GM21576 (cell line): ENCODE measurements around the gene THBS4.
A peak's percentile ranks its signal among the peaks of the same experiment; 100 is the strongest.

Experiments used
- ATAC-seq: cut with Tn5 transposase; IDR thresholded peaks from one replicate; pipeline ENCODE4 v1.9.1; 2021; ENCODE audit warnings: mild to moderate bottlenecking, moderate library complexity; ENCODE audit not compliant: unreplicated experiment

THBS4 gene

DNA sequence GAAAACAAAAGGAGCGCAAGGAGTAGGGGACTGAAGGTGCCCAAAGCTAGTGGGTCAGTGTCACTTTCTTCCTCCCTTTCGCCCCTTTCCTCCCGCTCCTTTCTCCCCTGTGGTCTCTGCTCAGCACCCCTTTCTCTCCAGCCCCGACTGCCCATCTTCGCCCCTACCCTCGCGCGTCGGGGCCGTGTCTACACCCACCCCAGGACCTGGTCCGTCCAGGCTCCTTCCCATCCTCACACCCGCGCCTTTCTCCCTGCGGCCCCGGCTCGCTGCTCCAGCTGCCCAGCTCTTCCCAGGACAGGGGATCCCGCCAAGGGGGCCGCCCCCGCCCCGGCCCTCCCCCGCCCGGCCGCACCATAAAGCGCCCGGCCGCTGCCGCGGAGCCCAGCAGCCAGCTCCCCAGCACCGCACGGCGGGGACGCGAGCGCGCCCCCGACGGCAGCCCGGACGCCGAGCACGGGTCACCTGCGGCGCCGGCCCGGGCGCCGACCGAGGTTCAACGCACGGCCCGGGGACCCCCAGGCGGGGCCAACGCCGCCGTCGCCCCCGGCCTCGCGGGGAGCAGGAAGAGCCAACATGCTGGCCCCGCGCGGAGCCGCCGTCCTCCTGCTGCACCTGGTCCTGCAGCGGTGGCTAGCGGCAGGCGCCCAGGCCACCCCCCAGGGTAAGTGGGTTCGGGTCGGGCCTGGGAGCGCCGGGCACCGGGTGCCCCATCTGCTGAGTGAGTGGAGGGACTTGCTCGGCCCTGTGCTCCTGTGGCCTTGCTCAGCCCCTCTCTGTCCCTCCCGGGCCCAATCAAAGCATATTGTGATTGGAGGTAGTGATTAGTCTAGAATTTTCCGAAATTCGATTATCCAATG is at the start of gene THBS4:
TSS of gene THBS4 (plus strand) at position 387 of the 860 bp plus-strand sequence. CDS start at position 577, 190 bp downstream.
- no peak for ATAC-seq

DNA sequence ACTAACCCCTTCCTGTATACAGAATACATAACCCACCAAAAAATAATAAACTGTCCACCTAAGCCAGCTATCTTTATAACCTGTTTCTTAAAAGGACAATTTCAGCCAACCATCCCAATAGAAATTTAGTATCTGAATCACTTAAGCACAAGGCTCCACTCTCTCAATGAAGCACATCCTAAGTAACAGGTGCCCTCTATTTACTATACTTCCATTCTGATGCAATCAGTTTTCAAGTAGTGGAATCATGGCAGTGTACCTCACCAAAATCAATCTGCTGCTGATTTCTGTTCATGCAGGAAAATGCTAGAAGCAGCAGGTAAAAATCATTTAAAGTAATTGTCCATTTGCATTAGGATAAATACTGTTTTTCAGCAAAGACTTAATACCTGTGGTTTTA is 48.9 kb upstream of the THBS4 start:
- no peak for ATAC-seq

DNA sequence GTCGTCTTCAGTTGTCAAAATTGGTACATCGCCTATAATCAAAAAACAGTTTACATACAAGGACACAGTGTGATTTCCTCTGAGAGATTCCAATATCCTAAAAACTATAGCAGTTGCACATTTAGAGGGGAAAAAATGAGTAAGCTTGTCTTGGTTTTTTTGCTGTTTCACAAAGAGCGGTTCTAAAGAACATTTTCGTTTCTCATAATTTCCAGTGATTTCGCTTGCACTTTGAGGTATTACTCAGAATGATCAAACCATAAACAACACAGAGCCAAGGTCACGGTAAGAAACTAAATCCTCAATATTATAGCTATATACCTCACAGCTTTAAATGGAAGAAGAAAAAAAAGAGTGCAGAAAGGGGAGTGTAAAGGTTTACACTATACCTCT is 44.9 kb upstream of the THBS4 start:
- peak; percentile 43 for ATAC-seq

DNA sequence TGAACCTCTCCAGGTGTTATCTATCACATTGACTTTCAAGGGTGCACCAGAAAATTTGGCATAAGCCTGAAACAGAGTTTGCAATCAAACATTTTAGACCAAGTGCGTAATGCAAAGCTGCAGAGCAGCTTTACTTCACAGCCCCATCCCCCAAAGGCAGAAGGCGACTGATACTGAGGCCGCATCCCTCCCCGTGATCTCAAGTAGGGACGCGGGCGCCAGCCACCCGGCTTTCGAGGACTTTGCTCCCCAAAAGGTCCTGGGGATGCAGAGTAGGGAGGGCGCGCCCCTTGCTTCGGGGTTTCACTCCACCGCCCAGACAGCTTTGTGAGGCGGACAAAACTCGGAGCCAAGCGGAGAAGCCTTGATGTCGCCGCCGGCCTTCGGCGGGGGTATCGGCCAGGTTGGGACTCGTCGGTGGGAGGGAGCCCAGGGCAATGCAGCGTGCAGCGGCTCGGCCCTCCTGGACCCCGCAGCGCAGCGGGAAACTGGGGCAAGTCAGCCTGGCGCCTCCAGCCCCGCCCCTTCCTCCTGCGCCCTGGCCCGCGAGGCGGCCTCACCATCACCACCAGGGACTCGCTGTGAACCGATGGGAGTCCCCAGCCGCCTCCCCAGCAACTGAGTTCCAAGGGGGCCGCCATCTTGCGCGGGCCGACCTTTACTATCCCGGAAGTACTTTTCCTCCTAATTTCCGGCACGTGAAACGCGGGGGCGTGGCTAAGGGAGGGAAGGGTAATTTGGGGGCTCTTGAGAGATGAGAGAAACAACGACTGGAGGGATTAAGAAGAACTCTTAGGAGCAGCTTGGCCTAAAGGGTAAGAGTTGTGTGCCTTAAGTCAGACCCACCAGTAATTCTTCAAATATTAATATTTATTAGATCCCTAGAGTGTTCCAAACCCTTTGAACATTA is 44.3 kb upstream of the THBS4 start, which contains the start of gene MTX3:
TSS of gene MTX3 (minus strand) at position 665 of the 910 bp plus-strand sequence. CDS start at position 641, 24 bp downstream.
- ATAC-seq: peak; percentile 84

DNA sequence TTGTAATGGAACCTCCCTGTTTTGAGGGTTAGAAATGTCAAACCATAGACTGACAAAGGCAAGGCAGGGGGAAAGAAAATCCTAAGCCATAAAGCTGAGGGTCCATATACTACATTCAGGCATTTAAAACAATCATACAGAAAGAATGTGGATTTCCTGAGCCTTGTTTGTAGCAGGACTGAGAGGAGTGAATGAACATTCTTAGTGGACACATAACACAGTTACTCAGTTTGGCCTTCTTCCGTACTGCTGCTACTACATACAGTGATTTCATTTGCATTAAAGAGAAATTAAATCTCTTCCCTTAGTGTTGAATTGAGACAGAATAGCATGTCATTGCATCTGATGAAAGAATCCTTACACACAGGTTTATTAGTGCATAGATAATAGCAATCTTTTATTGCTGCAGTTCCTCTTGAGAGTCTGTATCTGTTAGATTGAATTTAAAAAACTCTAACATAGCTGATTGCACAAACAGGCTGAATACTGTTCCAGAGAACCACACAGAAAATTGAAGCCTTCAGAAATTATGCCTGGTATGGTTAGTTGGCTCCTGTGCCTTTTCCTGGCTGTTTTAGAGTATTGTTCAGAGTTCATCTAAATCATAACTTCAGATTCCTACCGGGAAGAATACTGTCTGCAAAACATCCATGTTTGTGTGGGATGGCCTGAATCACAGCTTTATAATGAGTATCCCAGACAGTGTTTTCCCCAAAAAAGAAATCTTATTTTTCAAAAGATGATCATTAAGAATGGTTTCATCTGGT is 42.1 kb upstream of the THBS4 start:
- ATAC-seq: no peak

DNA sequence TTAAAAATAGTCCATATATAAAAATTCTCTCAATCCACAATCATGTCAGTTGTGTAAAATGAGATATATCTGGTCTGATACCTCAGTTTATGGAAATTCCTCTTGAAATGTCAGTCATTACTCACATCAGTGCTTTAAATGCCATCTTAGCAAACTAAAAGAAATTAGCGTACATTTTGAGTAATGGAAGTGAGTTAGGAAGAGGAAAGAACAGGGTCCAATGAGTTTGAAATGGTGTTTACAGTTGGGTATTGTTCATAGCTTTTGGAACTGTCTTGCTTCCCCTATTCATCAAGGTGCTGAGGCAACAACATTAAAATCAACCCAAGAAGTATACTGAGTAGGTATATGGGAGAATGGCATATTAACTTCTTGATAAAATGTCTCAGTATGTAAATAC is 35.4 kb upstream of the THBS4 start:
- ATAC-seq: no peak

DNA sequence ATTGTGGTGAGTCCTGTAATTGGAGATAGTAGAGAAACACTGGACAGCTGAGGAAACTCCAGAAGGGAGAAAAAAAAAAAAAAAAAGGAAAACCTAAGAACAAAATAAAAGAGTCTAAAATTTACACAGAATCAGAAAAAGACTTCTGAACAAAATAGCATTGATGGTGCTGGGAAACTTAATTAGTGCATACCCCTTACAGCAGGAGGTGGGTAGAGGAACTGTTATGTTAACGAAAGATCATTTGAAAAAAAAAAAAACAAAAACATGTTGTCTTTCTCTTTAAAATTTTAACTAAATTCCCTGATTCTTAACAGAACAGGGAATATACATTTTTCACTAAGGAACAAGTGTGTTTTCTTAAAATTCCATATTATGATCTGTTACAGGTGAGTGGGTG is 32.5 kb upstream of the THBS4 start:
- ATAC-seq: no peak

DNA sequence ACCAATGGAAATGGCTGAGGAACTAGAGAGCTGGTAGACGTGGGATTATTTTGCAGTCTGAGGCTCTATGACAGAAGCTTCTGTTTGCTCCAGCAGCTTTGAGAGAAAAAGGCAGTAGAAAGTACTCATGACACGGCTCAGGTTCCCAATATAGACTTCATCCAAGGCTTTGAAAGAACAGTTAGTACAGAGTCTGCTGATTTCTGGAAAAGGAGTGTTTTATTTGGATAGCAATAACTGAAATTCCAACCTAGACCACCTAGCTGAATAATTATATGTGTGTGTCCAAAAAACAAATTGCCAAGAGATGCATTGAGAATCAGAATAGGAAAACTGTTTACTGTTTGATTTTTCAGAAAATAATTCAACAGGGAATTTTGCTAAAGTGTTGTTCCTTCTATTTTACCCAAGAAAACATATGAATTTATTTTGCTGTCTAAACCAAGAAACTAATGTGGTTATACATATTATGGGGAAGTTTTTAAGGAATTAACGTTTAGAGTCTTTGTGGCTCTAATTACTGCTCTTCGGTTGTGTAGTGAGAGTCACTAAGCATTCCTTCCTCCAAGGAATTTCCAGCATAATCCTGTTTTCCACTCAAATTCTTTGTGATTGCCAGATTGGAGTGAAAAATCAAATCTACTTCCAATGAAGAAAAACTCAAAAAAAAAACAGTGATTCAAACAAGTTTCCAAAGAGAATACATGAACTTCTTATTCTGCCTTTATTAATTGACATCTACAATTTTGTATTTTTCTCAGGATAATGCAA is 26.0 kb upstream of the THBS4 start:
- no peak for ATAC-seq

DNA sequence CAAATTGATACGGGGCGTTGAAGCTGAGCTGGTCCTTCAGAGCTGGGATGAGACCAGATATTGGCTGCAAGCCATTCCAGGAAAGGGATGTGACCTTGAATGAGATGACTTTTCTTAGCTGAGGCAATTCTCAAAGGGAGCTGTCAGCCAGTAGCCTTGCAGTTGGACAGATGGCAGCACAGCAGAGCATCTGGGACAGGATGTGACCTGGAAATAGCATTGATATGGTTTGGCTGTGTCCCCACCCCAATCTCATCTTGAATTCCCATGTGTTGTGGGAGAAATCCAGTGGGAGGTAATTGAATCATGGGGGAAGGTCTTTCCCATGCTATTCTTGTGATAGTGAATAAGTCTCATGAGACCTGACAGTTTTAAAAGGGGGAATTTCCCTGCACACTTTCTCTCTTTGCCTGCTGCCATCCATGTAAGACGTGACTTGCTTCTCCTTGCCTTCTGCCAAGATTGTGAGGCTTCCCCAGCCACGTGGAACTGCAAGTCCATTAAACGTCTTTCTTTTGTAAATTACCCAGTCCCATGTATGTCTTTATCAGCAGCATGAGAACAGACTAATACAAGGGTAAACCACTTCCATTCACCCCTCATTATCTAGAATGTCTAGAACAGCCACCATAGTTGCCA is 24.3 kb upstream of the THBS4 start:
- no peak for ATAC-seq

DNA sequence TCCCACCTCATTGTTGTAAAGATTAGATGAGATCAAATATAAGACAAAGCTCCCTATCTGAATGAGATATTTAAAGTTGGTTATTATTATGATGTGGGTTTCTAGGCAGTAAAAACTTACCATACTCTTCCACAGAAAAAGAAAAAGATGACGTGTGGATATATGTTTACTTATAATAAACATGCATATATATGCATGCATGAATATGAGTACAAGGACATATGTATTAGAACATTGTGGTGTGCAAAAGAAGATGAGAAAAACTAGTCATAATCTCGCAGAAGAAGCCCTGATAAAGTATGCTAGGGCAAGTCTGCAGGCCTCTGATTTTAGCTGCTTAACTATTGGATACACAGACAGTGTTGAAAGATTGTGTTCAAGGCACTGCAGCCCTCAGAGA is 10.1 kb upstream of the THBS4 start:
- ATAC-seq: no peak

DNA sequence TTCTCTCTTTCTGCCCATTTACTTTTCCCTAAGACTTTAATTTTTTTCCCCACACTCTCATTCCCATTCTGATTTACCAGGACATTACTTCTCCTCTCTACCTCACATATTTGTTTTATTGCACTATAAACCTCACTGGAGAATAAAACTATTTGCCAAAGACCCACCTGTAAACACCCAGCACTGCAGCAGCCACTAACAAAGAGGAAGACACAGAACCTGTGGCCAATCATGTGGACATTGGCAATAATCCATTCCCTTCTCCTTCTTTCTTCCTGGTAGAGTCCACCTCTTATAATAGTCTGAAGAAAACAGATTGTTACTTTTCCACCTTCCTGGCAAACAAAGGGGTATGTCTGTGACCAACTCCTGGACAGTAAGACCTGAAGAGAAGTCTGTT is 8.3 kb upstream of the THBS4 start:
- no peak for ATAC-seq

DNA sequence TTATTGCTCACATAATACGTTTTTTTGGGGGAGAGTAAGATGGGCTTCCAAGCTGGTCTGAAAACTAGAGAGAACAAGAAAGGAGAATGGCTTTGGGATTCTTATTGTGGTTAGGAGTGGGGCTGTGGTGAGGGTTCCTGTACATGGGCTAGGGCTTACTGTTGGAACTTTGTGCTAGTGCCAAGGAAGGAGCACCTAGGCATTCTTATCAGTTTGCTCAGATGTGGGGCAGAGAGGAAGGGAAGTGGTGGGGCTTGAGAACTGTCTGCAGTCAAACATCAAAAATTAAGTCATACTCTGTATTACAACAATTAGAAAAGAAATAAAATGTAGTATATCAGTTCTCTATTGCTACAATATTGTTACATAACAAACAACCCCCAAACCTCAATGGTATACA is 4.0 kb upstream of the THBS4 start:
- ATAC-seq: no peak

DNA sequence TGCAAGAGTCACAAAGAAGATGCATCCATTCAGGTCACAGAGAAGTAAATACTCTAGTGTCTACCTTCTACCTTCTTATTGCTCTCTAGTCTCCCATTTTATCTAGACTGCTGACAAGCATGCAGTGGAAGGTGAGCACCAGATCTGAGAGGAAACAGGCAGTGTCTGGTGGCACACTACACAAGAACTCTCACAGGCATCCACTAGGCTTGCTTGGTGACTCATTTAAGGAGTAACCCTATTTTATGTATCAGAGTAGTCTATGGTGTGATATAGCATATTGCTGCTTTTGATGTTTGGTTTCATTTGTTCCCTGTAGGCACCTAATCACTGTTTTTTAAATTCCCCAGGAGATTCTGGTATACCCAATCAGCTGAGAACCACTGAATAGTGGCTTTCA is 1.6 kb upstream of the THBS4 start:
- ATAC-seq: no peak

DNA sequence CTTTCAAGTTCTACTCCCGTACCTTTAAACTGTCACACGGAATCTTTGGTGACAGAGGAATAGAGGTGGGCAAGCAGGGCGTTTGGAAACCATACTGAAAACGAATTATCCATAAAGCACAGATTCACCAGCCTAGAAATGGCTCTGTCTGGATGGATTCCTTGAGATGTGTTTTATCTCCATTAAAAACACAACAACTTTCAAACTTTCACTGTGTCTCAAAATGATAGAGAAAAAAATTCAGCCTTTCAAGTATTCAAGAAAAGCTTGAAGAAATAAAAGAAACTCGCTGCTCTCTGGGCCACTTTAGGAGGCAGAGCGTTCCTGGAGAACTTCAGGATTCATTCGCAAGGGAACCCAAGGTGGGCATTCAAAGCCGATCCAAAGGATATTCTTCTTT is 589 bp upstream of the THBS4 start:
- no peak for ATAC-seq

DNA sequence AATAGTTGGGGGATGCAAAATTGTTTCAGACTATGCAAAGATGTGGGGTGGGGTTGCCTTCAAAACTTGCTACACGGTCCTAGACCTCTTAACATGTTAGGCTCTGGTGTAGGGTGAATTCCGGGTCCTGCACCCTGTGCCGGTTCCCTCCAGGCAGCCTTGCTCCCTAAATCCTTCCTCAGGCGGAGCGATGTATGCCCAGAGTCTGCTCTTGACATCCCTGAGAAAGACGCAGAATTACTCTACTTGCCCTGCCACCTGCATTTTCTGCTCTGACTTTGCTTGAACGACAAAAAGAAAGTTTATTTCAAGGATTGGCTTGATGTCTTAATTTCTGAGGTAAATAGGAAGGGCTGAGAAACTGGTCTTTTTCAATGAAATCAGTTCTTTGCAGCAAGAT is 691 bp downstream of the THBS4 start:
- no peak for ATAC-seq

DNA sequence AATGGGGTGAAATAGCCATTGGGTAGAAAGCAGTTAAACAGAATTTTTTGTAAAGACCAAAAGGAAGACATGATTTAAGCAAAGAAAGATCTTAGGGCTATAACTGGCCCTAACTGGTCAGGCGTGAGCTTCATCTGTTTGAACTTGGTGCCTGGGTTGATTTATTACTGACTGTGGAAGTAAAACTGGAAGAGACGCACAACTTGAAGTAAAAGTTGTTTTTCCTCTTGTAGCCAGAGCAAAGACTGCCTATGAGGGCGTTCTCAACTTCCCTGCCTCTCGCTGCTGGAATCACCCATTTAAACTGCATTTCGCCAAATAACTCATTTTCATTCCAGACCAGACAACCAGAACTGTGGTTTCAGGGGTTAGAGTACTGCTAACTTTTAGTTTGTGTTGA is 1.5 kb downstream of the THBS4 start:
- no peak for ATAC-seq

DNA sequence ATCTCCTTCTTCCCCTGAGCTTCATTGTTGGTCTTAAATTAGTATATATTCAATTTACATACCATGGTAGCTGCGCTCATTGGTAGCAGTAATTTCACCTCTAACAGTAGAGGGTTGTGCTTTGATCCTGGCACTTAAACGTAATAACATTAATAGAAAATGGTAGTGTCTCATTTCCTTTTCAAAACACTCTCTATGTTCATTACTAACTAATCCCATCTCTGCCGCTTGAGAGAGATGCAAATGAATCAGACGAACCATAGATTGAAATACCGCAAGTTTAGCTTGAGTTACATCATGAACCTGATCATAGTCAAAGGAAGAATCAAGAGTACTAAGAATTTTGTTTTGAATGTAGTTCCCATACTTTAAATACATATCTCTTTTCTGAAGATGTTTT is 2.2 kb downstream of the THBS4 start:
- peak; percentile 65 for ATAC-seq

DNA sequence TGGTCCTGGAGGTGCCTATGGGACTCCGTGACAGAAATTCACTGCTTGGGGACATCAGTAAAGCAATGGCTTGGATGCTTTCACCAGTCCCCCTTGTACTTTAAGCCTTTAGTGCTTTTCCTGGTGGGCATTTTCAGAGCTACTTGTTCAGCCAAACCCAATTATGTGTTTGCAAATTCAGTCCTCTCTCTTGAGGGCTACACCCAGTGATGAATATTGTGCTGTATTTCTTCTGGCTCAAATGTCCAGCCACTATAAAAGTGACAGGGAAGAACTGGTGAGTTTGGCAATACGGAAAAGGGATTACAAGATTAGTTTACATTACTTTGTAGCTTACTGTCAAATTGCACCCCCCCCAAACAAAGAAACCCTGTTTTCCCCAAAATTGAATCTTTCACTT is 4.5 kb downstream of the THBS4 start:
- no peak for ATAC-seq

DNA sequence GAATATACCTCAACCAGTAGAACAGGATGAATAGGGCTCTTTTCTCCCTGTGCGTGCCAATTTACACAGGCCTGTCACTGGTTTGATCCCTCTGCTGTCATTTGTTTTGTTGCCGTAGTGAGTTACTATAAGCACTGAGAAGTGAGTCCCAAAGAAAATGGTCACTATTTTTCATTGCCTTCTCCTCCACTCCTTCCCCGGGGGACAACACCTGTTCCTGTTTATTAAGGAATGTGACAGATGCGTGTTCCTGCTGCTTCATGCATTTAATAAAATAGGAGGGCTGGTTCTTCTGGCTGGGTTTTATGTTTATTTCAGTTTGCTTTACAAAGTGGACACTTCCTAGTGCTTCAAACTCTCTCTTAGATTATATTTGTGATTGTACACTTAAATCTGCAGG is 6.4 kb downstream of the THBS4 start:
- ATAC-seq: no peak

DNA sequence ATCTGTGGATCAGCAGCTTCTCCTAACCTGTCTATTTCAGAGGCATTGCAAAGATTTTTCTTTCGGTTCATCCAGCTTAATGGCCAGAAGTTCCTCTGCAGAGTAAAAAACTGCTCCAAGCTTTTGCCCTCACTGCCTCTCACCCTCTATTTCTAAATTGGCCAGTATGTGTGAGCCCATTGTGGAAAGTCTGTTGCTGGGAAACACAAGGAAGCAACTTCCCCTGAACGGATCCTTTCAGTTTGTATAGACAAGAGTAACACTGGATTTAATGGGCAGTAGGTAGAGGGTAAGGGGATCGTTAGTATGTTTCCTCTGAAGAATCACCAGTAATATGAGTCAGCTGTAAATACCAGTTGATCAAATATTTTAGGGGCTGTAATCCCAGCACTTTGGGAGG is 7.2 kb downstream of the THBS4 start:
- no peak for ATAC-seq
